ENCODE results near the gene ITGA3.

- TF ChIP-seq EZH2phosphoT487 (IDR thresholded peaks at IDR 0.05; ENCODE audit: borderline replicate concordance) = no peak
- no peak for TF ChIP-seq CTCF (conservative IDR thresholded peaks at IDR 0.05; ENCODE audit: low read length)
These were observed 52.0 kb downstream of the ITGA3 start for GRCh38 chr17:50107790-50108414.
